ENCODE measurements around the gene IGLL5.

IGLL5 gene

DNA sequence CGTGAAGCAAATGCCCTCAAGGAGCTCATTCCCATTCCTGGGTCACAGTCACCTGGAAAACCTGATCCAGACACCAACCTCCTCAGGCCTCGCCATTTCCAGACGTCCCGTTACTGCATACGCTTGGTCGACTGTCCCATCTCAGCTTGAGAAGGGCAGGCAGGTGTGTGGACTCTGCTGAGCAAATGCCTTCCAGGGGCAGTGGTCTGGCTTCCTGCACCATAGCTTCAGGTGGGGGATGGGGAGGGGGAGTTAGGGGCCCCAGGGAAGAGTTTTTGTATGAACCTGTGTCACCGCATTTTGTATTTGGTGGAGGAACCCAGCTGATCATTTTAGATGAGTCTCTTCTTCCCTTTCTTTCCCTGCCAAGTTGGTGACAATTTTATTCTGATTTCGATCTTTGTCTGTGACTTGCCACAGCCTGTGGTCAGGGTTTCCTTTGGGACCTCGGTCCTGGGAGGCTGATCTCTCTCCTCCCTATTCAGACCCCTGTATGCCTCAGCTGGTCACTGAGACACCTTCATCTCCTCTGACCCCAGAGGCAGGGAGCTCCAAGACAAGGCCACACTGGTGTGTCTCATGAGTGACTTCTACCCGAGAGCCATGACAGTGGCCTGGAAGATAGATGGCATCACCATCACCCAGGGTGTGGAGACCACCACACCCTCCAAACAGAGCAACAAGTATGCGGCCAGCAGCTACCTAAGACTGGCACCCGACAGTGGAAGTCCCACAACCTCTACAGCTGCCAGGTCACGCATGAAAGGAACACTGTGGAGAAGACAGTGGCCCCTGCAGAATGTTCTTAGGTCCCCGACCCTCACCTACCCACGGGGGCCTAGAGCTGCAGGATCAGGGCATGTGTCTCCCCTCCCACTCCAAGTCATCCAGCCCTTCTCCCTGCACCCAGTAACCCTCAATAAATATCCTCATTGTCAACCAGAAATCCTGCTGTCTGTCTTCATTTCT is 22.9 kb downstream of the IGLL5 start:
- TF ChIP-seq CTCF (IDR thresholded peaks at IDR 0.05): no peak
- Histone ChIP-seq H3K27me3 (peaks cover 4% of the 10 kb centered on the region), H3K36me3 (no peaks in the 10 kb centered on the region), H3K4me3 (ENCODE audit: low read depth in 1 of 2, low read length in 1 of 2) (no peak overlapping the region), H3K9me3 (no peaks in the 10 kb centered on the region), H3K27ac (no peak overlapping the region), H3K4me1 (ENCODE audit: control insufficient read depth in 1 of 2, insufficient read depth in 1 of 2, low read depth in 1 of 2, low read length in 1 of 2) (no peaks in the 10 kb centered on the region)

- H3K4me1 ChIP-seq (ENCODE audit: control insufficient read depth in 1 of 2, insufficient read depth in 1 of 2, low read depth in 1 of 2, low read length in 1 of 2): no peaks in the 10 kb centered on the region
- H3K9me3 ChIP-seq: no peaks in the 10 kb centered on the region
- no peaks in the 10 kb centered on the region for H3K36me3 ChIP-seq
- no peak for TF ChIP-seq CTCF (IDR thresholded peaks at IDR 0.05)
- peaks cover 4% of the 10 kb centered on the region for H3K27me3 ChIP-seq
- H3K27ac ChIP-seq: no peak overlapping the region
- H3K4me3 ChIP-seq (ENCODE audit: low read depth in 1 of 2, low read length in 1 of 2): no peak overlapping the region
Observed at GRCh38 chr22:22911327-22912134, 23.9 kb downstream of the IGLL5 start.

- Histone ChIP-seq H3K4me1 (ENCODE audit: control insufficient read depth in 1 of 2, insufficient read depth in 1 of 2, low read depth in 1 of 2, low read length in 1 of 2) (no peaks in the 10 kb centered on the region), H3K27me3 (peaks cover 4% of the 10 kb centered on the region), H3K36me3 (no peaks in the 10 kb centered on the region), H3K4me3 (ENCODE audit: low read depth in 1 of 2, low read length in 1 of 2) (no peak overlapping the region), H3K9me3 (no peaks in the 10 kb centered on the region), H3K27ac (no peak overlapping the region)
- TF ChIP-seq CTCF (IDR thresholded peaks at IDR 0.05): no peak
Observed at GRCh38 chr22:22912135-22912987, 24.7 kb downstream of the IGLL5 start.

GRCh38 chr22:22912988-22913253 is 25.3 kb downstream of the IGLL5 start:
- no peak for TF ChIP-seq CTCF (IDR thresholded peaks at IDR 0.05)
- Histone ChIP-seq H3K36me3 (no peaks in the 10 kb centered on the region), H3K4me3 (ENCODE audit: low read depth in 1 of 2, low read length in 1 of 2) (no peak overlapping the region), H3K4me1 (ENCODE audit: control insufficient read depth in 1 of 2, insufficient read depth in 1 of 2, low read depth in 1 of 2, low read length in 1 of 2) (no peaks in the 10 kb centered on the region), H3K9me3 (no peaks in the 10 kb centered on the region), H3K27ac (no peak overlapping the region), H3K27me3 (peaks cover 4% of the 10 kb centered on the region)

DNA sequence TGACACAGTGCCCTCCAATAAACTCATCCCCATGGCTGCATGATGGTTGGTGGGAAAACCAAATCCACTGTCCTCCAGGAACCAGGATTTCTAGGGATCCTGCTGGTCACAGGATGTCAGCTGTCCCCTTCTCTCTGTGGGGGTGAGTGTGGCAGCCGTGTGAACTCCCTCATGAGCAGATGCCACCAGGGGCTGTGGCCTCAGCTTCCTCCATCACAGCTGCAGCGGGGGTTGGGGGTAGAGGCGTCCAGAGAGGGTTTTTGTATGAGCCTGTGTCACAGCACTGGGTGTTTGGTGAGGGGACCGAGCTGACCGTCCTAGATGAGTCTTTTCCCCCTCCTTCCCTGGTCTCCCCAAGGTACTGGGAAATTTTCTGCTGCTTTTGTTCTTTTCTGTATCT is 26.4 kb downstream of the IGLL5 start:
- peaks cover 4% of the 10 kb centered on the region for H3K27me3 ChIP-seq
- TF ChIP-seq CTCF (IDR thresholded peaks at IDR 0.05): no peak
- H3K27ac ChIP-seq: no peak overlapping the region

More for the DNA sequence above, 26.4 kb downstream of the IGLL5 start:
- no peak overlapping the region for H3K4me3 ChIP-seq (ENCODE audit: low read depth in 1 of 2, low read length in 1 of 2)
- no peaks in the 10 kb centered on the region for H3K4me1 ChIP-seq (ENCODE audit: control insufficient read depth in 1 of 2, insufficient read depth in 1 of 2, low read depth in 1 of 2, low read length in 1 of 2)
- no peaks in the 10 kb centered on the region for H3K36me3 ChIP-seq
- no peaks in the 10 kb centered on the region for H3K9me3 ChIP-seq
